ENCODE measurements around the gene CYP2A13. TPM values are rescaled to one million over a fixed set of nuclear protein-coding genes. Genes with fewer than 3 reads are reported as not detected.
A peak's percentile ranks its signal among the peaks of the same experiment; 100 is the strongest.
"Not testable (repeated sequence)": the region's sequence is repeated elsewhere in the genome, so short reads cannot be mapped to it uniquely, and the experiment has no call there.

Gene CYP2A13
- polyA plus RNA-seq, 1 donor from 2014 or later: not detected

DNA sequence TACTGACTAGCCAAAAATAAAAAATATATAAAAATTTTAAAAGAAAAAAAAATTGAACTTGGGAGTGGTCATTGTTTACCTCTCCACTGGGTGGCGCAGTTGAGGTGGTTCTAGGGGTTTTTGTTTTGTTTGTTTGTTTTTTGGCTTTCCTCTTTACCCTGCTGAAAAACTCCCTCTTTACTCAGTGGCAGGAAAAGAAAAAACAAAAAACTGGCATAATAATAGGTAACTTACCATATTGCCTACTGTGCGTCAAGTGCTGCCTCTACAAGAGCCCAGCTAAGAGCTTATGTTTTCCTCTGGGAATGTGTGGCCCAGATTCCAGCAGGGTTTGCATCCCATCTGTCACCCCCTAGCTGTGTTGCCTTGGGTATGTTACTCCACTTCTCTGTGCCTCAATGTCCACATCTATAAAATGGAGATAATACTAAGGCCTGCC is 38.5 kb downstream of the CYP2A13 start:
- not testable (repeated sequence) for H3K9me3 ChIP-seq (ENCODE audit: low read length); H3K79me2 ChIP-seq (replicated peaks; ENCODE audit: insufficient read depth, low read length); H3K9ac ChIP-seq (ENCODE audit: low read length); H3K27ac ChIP-seq (ENCODE audit: low read length); H4K20me1 ChIP-seq (ENCODE audit: insufficient read depth); H2AFZ ChIP-seq (ENCODE audit: low read depth, low read length); H3K4me2 ChIP-seq (ENCODE audit: low read length); H3K9me2 ChIP-seq (ENCODE audit: insufficient read depth, low read length); H3F3A ChIP-seq (ENCODE audit: insufficient read depth, low read length, poor library complexity, severe bottlenecking); H3K27me3 ChIP-seq (ENCODE audit: insufficient read depth, low read depth, low read length); H3K36me3 ChIP-seq (ENCODE audit: insufficient read depth, low read length); H3K4me3 ChIP-seq (ENCODE audit: low read length)

DNA sequence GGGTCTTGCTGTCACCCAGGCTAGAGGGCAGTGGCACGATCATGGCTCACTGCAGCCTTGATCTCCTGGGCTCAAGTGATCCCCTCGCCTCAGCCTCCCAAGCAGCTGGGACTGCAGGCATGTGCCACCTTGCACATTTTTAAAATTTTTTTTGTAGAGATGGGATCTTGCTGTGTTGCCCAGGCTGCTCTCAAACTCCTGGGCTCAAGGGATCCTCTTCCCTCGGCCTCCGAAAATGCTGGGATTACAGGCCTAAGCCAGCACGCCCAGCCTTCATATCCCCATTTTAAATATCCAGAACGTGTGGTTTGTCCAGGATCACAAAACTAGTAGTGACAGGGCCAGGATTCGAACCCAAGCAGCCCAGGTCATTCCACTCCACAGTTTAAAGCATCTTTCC is 39.1 kb downstream of the CYP2A13 start:
- not testable (repeated sequence) for H3K36me3 ChIP-seq (ENCODE audit: insufficient read depth, low read length); H4K20me1 ChIP-seq (ENCODE audit: insufficient read depth); H3K4me2 ChIP-seq (ENCODE audit: low read length); H3K27me3 ChIP-seq (ENCODE audit: insufficient read depth, low read depth, low read length); H3K27ac ChIP-seq (ENCODE audit: low read length); H3K9me2 ChIP-seq (ENCODE audit: insufficient read depth, low read length); H3F3A ChIP-seq (ENCODE audit: insufficient read depth, low read length, poor library complexity, severe bottlenecking); H2AFZ ChIP-seq (ENCODE audit: low read depth, low read length); H3K9ac ChIP-seq (ENCODE audit: low read length); H3K9me3 ChIP-seq (ENCODE audit: low read length); H3K79me2 ChIP-seq (replicated peaks; ENCODE audit: insufficient read depth, low read length); H3K4me3 ChIP-seq (ENCODE audit: low read length)

DNA sequence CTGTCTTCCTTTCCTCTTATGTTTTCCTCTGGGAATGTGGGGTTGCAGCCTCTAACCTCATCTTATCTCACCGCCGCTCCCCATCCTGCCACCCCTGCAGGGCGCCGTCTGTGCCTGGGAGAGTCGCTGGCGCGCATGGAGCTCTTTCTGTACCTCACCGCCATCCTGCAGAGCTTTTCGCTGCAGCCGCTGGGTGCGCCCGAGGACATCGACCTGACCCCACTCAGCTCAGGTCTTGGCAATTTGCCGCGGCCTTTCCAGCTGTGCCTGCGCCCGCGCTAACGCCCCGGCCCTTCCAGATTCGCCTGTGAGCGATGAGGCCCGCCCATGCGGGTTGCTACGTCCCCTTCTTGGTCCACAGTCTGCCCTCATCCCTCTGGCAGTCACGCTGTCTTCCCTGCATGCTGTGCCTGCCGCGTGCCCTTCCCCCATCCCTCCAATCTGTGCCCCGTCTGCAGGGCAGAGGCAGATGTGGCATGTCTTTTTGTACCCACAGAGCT is 39.6 kb downstream of the CYP2A13 start:
- H3K4me3 ChIP-seq (ENCODE audit: low read length): peak overlapping the region; percentile 28
- H3F3A ChIP-seq (ENCODE audit: insufficient read depth, low read length, poor library complexity, severe bottlenecking); H3K9me3 ChIP-seq (ENCODE audit: low read length); H3K79me2 ChIP-seq (replicated peaks; ENCODE audit: insufficient read depth, low read length); H3K27ac ChIP-seq (ENCODE audit: low read length); H3K27me3 ChIP-seq (ENCODE audit: insufficient read depth, low read depth, low read length); H3K4me2 ChIP-seq (ENCODE audit: low read length); H4K20me1 ChIP-seq (ENCODE audit: insufficient read depth); H2AFZ ChIP-seq (ENCODE audit: low read depth, low read length); H3K9me2 ChIP-seq (ENCODE audit: insufficient read depth, low read length); H3K36me3 ChIP-seq (ENCODE audit: insufficient read depth, low read length); H3K9ac ChIP-seq (ENCODE audit: low read length): not testable (repeated sequence)
- TF ChIP-seq, protein P1, sequence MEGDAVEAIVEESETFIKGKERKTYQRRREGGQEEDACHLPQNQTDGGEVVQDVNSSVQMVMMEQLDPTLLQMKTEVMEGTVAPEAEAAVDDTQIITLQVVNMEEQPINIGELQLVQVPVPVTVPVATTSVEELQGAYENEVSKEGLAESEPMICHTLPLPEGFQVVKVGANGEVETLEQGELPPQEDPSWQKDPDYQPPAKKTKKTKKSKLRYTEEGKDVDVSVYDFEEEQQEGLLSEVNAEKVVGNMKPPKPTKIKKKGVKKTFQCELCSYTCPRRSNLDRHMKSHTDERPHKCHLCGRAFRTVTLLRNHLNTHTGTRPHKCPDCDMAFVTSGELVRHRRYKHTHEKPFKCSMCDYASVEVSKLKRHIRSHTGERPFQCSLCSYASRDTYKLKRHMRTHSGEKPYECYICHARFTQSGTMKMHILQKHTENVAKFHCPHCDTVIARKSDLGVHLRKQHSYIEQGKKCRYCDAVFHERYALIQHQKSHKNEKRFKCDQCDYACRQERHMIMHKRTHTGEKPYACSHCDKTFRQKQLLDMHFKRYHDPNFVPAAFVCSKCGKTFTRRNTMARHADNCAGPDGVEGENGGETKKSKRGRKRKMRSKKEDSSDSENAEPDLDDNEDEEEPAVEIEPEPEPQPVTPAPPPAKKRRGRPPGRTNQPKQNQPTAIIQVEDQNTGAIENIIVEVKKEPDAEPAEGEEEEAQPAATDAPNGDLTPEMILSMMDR (IDR thresholded peaks at IDR 0.05; ENCODE audit: poor library complexity, severe bottlenecking): peak; percentile 62

DNA sequence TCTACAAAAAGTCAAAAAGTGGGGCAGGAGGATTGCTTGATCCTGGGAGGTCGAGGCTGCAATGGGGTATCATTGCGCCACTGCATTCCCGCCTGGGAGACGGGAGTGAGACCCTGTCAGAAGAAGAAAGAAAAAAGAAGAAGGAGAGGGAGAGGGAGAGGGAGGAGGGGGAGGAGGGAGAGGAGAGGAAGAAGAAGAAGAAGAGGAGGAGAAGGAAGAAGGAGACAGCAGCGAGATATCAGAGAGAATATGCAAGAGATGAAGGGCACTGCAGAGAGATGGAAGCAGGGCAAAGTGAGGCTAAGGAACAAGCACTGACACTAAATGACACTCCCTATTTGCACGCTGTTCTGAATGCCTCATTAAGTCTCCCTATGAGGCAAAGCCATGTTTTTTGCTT is 40.4 kb downstream of the CYP2A13 start:
- no peaks in the 10 kb centered on the region for H3K36me3 ChIP-seq (ENCODE audit: insufficient read depth, low read length)
- no peaks in the 10 kb centered on the region for H3K27me3 ChIP-seq (ENCODE audit: insufficient read depth, low read depth, low read length)
- H3K9me2 ChIP-seq (ENCODE audit: insufficient read depth, low read length): no peaks in the 10 kb centered on the region
- TF ChIP-seq, protein P2, sequence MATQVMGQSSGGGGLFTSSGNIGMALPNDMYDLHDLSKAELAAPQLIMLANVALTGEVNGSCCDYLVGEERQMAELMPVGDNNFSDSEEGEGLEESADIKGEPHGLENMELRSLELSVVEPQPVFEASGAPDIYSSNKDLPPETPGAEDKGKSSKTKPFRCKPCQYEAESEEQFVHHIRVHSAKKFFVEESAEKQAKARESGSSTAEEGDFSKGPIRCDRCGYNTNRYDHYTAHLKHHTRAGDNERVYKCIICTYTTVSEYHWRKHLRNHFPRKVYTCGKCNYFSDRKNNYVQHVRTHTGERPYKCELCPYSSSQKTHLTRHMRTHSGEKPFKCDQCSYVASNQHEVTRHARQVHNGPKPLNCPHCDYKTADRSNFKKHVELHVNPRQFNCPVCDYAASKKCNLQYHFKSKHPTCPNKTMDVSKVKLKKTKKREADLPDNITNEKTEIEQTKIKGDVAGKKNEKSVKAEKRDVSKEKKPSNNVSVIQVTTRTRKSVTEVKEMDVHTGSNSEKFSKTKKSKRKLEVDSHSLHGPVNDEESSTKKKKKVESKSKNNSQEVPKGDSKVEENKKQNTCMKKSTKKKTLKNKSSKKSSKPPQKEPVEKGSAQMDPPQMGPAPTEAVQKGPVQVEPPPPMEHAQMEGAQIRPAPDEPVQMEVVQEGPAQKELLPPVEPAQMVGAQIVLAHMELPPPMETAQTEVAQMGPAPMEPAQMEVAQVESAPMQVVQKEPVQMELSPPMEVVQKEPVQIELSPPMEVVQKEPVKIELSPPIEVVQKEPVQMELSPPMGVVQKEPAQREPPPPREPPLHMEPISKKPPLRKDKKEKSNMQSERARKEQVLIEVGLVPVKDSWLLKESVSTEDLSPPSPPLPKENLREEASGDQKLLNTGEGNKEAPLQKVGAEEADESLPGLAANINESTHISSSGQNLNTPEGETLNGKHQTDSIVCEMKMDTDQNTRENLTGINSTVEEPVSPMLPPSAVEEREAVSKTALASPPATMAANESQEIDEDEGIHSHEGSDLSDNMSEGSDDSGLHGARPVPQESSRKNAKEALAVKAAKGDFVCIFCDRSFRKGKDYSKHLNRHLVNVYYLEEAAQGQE (IDR thresholded peaks at IDR 0.05; ENCODE audit: borderline replicate concordance): no peak
- no peak for TF ChIP-seq EP300 (conservative IDR thresholded peaks at IDR 0.05; ENCODE audit: poor library complexity, severe bottlenecking)
- no peak for TF ChIP-seq TAF1 (IDR thresholded peaks at IDR 0.05; ENCODE audit: low read depth)
- no peak for TF ChIP-seq SMC3 (conservative IDR thresholded peaks at IDR 0.05; ENCODE audit: poor library complexity)
- no peak for TF ChIP-seq MXI1 (conservative IDR thresholded peaks at IDR 0.05; ENCODE audit: poor library complexity, severe bottlenecking)
- TF ChIP-seq, protein P1 (IDR thresholded peaks at IDR 0.05; ENCODE audit: poor library complexity, severe bottlenecking): no peak
- no peak for TF ChIP-seq RAD21 (conservative IDR thresholded peaks at IDR 0.05)
- TF ChIP-seq EZH2 (IDR thresholded peaks at IDR 0.05; ENCODE audit: borderline replicate concordance, insufficient read depth, low read length, poor library complexity, severe bottlenecking): no peak
- no peak for TF ChIP-seq POLR2AphosphoS5 (IDR thresholded peaks at IDR 0.05)
- no peaks in the 10 kb centered on the region for H3K9me3 ChIP-seq (ENCODE audit: low read length)
- H4K20me1 ChIP-seq (ENCODE audit: insufficient read depth): no peaks in the 10 kb centered on the region
- H3K9ac ChIP-seq (ENCODE audit: low read length): no peak overlapping the region
- H2AFZ ChIP-seq (ENCODE audit: low read depth, low read length): no peak overlapping the region
- no peaks in the 10 kb centered on the region for H3K79me2 ChIP-seq (replicated peaks; ENCODE audit: insufficient read depth, low read length)
- H3K27ac ChIP-seq (ENCODE audit: low read length): no peak overlapping the region
- no peaks in the 10 kb centered on the region for H3F3A ChIP-seq (ENCODE audit: insufficient read depth, low read length, poor library complexity, severe bottlenecking)
- H3K4me2 ChIP-seq (ENCODE audit: low read length): no peak overlapping the region
- no peak overlapping the region for H3K4me3 ChIP-seq (ENCODE audit: low read length)

Data from neural cell (in vitro differentiated cells).